CD4-positive, alpha-beta T cell treated with Interleukin-1 beta for 1 hour (primary cell): ENCODE results near the gene VAV1.
"Not testable (repeated sequence)": the region's sequence is repeated elsewhere in the genome, so short reads cannot be mapped to it uniquely, and the experiment has no call there.

Experiments
- DNase-seq, 2 donors: peaks; one replicate each; pipeline ENCODE4 v3.0.0-alpha.2; 2020 to 2022

The VAV1 gene

DNA sequence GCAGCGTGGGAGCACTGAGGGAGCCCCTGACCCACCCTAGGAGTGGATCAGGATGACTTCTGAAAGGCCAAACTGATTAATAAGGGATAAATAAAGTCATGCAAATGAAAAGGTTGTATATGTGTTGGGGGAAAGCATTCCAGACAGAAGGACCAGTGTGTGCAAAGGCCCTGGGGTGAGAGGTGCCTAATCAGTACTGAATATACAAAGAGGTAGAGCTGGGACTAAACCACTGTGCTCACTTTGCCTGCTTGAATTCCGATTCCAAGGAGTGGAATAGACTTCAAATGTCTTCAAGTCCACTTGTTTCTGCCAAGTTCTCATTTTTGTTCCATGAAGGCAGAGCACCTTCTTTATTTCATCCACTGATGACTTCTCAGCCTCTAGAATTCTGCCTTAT lies 82.2 kb downstream of the VAV1 start:
- DNase-seq: no peak

DNA sequence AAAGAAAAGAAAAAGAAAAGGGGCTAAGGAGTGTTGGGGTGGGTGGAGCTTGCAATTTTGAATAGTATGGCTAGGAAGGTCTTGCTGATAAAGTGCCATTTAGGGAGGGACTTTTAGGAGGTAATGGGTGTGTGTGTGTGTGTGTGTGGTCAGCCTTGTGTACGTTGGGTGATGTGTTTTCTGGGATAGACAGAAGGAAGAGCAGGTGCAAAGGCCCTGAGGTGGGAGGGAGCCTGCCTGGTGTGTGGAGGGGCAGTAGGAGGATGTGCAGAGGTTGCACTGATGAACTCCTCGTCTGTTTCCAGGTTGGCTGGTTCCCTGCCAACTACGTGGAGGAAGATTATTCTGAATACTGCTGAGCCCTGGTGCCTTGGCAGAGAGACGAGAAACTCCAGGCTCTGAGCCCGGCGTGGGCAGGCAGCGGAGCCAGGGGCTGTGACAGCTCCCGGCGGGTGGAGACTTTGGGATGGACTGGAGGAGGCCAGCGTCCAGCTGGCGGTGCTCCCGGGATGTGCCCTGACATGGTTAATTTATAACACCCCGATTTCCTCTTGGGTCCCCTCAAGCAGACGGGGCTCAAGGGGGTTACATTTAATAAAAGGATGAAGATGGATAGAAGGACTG lies 84.4 kb downstream of the VAV1 start:
- DNase-seq: no peak

DNA sequence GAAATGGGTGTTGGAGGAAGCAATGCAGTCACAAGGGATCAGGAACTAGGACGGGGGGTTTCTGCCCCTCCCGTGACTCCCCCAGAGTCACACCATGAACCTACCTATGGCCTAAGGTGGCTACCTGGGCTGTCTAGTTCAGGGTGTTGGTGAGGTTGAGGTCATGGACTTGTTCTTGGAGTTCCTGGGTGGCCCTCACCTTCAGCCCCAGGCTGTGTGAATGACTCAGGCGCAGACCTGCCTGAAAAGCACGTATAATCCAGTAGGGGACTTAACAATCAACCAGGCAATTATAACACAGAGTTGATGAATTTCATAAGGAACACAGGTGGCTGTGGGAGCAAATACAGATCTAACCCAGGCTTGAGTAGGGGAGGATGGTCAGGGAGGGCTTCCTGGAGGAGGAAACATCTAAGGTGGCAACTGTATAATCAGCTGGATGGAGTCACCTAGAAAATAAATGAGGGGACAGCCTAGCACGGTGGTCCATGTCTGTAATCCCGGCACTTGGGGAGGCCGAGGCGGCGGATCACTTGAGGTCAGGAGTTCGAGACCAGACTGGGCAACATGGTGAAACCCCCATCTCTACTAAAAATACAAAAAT lies 89.3 kb downstream of the VAV1 start:
- no peak for DNase-seq

DNA sequence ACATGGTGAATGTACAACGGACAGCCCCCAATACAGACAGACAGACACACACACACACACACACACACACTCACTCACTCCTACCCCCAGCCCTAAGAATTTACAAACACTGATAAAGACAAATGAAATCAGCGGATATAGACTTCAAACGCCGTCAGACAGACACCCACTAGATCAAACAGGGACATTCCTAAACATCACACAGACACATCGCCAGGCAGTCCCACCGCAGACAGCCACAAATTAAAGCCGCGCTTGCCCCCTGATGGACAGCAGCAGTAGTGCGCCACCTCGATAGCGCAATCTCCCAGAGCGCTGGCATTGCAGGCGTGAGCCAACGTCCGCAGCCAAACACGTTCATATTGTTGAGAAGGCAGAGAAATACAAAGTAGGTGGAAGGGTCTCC lies 90.2 kb downstream of the VAV1 start:
- DNase-seq: peak; percentile 92 to 94

GRCh38 chr19:6864325-6864940 lies 91.9 kb downstream of the VAV1 start:
- no peak for DNase-seq

DNA sequence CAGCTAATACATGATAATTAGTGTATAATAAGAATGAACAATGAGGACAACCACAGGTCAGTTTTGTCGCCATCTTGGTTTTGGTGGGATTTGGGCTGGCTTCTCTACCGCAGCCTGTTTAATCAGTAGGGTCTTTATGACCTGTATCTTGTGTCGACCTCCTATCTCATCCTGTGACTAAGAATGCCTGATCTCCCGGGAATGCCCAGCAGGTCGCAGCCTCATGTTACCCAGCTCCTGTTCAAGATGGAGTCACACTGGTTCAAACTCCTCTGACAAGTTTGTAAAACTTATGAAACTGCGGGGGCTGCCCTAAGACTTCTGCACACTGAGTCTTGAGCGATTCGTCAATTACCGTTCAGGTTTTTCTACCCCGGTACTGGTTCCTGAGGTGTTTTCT lies 93.3 kb downstream of the VAV1 start:
- DNase-seq: no peak

GRCh38 chr19:6866741-6867151 lies 94.2 kb downstream of the VAV1 start:
- no peak for DNase-seq

DNA sequence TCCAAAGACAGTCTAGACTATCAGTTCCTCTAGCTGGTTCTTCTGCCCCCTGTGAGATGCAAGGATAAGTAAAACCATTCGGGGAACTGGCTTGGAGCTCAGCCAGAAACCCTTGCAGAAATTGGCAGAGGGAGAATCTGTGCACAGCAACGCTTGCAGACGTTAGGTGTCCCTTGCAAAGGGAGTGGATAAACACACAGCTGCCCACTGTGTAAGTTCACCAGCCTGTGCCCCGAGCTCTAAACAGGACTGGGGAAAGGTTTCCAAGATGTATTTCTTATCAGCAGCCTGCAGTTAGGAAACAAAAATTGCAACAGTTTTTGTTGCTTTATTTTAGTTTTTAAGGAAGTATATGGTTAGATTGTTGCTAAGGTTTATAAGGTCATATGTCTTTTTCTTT lies 95.8 kb downstream of the VAV1 start:
- DNase-seq: no peak

GRCh38 chr19:6869151-6869882 lies 96.8 kb downstream of the VAV1 start:
- not testable (repeated sequence) for DNase-seq

DNA sequence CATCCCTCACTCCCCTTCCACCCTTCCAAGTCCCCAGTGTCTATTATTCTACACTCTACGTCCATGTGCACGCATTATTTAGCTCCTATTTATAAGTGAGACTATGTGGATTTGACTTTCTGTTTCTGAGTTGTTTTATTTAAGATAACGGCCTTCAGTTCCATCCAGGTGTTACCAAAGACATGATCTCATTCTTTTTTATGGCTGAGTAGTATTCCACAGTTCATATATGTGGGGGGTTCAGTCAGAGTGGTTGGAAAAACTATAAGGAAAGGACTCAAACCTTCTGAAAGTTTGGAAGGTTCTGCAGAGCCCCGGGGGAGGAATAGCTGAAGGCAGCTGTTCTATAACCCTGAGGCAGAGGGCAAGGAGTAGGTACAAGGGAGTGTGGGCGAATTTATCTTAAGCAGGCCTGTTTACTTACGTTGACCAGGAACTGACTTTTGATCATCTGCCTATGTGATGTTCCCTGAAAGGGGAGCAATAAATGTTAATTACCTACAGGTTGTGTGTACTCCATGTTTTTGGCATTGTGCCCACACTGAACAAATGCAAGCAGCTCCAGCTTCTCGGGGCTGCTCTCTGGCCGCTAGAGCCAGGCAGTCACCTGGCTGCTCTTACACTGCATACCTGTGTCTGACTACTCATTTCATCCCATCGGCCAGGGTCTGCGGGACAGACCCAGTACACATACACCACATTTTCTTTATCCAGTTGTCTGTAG lies 101.4 kb downstream of the VAV1 start:
- no peak for DNase-seq

DNA sequence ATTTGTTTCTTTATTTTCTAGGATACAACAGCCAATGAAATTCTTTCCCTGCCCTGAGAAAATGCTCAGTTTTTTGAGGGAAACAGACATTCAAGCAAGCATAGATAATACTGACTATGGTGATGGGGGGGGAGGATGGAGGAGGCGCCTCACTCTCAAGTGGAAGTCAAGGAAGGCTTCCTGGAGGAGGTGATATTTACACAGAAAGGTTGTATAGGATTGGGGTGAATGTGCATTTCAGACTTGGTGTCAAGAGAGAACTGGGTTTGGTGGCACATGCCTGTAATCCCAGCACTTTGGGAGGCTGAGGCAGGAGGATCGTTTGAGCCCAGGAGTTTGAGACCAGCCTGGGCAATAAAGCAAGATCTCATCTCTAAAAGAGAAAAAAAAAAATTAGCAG lies 102.7 kb downstream of the VAV1 start:
- no peak for DNase-seq

- no peak for DNase-seq
Measured at GRCh38 chr19:6876748-6877147, 104.2 kb downstream of the VAV1 start.

GRCh38 chr19:6877766-6878165 lies 105.3 kb downstream of the VAV1 start:
- DNase-seq: no peak

DNA sequence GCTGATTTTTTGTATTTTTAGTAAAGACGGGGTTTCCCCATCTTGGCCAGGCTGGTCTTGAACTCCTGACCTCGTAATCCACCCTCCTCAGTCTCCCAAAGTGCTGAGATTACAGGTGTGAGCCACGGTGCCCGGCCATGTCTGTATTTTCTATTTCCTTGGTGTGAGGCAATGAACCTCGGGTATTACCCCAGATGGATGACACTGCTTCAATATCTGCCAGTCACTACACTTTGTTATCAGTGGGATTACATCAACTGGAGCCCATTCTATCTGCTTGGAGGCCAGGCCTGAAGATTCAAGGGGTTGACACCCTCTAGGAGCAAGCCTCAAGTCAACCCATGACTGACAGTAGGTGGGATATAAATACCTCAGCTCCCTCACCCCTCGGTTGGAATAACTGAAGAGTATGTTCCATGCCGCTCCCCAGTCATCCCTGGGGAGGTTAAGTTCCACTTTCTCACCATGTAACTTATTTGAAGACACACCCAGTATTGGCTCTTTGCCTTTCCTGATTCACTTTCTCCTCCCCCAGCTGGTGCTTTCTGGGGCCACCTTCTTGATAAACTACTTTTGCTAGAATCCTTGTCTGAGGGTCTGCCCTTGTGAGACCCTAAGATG lies 113.9 kb downstream of the VAV1 start:
- no peak for DNase-seq

GRCh38 chr19:6887316-6887715 lies 114.8 kb downstream of the VAV1 start, which contains the start of gene ADGRE1:
ADGRE1 (plus strand) TSS chr19:6887579; CDS start chr19:6887609, 30 bp downstream.
- peak in 1 of 2 donors; percentile 19 for DNase-seq

DNA sequence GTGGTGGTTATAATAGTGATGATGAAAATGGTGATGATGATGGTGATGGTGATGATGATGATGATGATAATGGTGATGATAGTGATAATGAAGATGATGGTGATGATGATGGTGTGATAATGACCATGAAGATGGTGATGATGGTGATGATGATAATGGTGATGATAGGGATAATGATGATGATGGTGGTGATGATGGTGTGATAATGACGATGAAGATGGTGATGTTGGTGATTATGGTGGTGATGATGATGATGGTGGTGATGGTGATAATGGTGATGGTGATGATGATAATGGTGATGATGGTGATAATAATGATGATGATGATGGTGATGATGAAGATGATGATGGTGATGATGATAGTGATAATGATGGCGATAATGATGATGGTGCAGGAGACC lies 116.5 kb downstream of the VAV1 start:
- DNase-seq: no peak

DNA sequence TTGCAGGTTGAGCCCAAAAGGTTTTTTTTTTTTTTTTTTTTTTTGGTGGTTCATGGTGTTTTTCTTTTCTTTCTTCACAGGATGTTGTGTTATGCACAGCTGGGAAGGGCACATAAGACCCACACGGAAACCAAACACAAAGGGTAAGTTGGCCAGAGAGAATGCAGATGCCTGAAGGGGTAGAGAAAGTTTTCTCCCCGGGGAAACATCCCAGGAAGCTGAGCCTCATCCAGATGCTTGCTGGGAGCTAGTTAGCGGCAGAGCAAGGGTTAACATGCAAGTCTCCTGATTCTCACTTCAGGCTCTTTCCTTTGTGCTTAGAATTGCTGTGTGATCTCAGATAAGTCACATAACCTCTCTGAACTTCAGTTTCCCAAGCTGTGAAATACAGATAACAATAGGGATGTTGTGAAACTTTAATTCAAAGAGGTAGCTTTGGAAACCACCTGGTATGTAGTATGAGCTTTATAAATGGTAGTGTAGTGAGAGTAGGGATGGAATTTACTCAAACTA lies 117.9 kb downstream of the VAV1 start:
- peak in 1 of 2 donors; percentile 27 for DNase-seq

DNA sequence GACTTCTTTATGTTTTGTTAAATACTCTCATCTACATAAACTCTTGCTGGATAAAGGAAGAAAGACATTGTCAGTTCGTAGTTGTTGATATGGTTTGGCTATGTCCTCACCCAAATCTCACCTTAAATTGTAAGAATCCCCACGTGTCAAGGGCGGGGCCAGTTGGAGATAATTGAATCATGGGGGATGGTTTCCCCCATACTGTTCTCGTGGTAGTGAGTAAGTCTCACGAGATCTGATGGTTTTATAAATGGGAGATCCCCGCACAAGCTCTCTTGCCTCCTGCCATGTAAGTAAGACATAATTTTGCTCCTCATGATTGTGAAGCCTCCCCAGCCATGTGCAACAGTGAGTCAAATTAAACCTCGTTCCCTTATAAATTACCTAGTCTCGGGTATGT lies 118.4 kb downstream of the VAV1 start:
- peak; percentile 25 to 48 for DNase-seq

- peak in 1 of 2 donors; percentile 27 for DNase-seq
Measured at GRCh38 chr19:6891761-6892385, 119.4 kb downstream of the VAV1 start.

DNA sequence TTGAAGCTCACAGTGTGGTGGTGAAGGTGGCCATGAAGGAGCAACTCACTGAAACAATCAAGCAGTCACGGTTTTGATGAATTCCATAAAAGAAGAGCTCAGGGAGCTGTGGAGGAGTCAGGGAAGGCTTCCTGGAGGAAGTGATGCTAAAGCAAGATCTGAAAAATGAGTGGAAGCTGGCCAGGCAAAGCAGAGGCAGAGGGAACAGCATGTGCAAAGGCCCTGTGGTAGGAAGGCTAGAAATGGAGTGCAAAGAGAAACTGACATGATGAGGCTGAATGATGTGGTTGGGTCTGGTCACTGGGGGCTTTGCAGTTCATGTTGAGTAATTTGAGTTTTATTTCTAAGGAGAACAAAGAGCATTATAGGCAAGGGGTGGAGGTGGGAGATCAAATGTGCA lies 121.8 kb downstream of the VAV1 start:
- DNase-seq: no peak

- no peak for DNase-seq
Measured at GRCh38 chr19:6903446-6903845, 130.9 kb downstream of the VAV1 start.

DNA sequence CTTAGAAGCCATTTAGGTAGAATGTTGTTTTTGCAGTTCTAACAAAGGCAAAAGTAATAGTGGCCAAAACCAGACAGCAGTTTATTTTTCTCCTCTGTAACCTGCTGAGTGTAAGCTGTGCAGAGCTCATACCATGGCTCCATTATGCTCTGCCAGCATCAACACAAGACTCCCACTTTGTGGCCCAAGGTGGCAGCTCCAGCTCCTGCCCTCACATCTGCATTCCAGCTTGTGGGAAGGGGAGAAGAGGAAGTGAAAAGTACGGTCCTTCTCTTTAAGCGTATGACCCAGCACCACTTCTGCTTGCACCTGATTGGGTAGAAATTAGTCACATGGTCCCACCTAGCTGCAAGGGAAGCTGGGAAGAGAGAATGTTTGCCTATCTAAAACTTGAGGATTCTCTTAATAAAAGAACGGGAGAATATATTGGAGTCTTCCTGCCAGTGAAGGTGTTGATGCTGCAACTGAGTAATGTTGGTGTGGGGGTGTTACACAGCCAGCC lies 134.1 kb downstream of the VAV1 start:
- DNase-seq: no peak
